Ramos (cell line): ENCODE results near the gene KNCN.

Experiments
- in situ Hi-C: fragments of 300-500 bp; cut with MboI; formaldehyde crosslinking; loops from one replicate; pipeline ENCODE4 v1.14.3; 2022; ENCODE audit warnings: low sequenced_read_pairs; ENCODE audit not compliant: unreplicated experiment

The KNCN gene

GRCh38 chr1:46546210-46546609, 5.2 kb downstream of the KNCN start:
- in situ Hi-C loops: no loop called here

- in situ Hi-C loops: no loop called here
These were observed 5.7 kb downstream of the KNCN start for GRCh38 chr1:46545784-46546183.

DNA sequence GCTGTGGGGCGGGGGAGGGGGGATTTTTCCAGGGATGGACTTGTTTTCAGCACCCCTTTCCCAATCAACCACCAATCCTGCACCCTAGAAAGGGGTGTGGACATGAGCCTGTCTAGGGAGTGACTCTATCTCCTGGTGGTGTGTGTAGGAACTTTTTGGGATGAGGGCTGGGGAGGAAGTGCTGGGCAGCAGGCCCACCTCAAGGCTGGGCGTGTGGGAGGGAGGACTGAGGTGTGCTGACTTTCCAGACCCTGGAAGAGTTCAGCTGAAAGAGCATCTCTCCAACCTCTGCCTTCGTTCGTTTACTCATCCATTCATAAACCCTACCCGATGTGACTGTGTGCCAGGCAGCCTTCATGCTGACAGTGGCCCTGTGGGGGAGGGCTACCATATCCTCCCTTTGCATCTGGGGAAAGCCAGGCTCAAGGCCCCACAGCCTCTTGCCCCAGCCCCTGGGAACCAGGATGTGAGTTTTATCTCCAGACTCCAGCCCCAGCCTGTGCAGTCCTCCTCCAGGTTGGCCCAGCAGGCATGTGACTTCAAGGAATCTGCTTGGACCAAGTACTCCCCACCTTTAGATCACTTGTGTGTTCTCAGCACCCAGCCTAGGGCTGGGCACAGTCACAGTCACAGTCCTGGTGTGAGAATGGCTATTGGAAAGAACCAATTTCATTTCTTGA, 6.7 kb downstream of the KNCN start:
- in situ Hi-C loops: no loop called here

- in situ Hi-C loops: no loop called here
These were observed 7.5 kb downstream of the KNCN start for GRCh38 chr1:46543761-46544560.

DNA sequence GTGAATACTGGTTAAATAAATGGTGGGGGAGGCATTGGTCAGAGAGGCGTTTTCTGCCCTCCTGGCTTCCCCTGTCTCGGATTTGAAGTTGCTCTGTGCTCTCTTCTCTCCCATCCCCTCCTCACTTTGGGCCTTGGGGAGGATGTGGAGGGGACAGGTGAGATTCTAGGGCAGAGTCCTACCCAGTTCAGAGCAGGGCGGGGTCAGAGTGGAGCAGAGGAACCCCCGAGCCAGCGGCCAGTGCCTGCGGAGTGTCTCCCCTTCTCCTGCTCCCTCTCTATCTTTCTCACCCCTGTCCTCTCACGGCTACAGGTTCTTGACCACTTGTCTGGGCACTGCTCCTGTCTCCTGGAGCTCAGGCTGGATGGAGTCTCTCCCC, 8.1 kb downstream of the KNCN start:
- in situ Hi-C loops: no loop called here

DNA sequence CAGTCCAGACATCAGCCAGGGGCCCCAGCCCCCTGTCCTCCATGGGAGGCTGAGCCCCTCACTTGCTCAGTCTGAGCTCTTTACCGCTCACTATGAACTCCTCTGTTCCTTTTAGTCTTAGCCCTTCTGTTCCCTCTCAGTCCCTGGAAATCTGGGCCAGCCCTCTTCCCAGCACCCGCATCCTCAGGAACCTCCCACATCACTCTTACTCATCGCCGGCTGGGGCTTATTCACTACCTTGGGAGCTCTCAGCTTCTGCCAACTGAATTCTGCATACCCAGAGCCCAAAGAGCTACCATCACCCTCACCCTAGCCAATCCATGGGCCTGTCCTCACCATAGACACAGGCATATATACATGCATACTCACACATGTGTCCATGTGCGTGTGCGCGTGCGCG, 11.5 kb downstream of the KNCN start:
- in situ Hi-C loops: no loop called here

GRCh38 chr1:46538147-46538546, 13.3 kb downstream of the KNCN start:
- in situ Hi-C loops: no loop called here

- in situ Hi-C loops: no loop called here
These were observed 13.8 kb downstream of the KNCN start for GRCh38 chr1:46537651-46538050.

- in situ Hi-C loops: no loop called here
These were observed 14.9 kb downstream of the KNCN start for GRCh38 chr1:46536527-46536926.

- in situ Hi-C loops: no loop called here
These were observed 16.4 kb downstream of the KNCN start for GRCh38 chr1:46535063-46535462.

- in situ Hi-C loops: no loop called here
These were observed 18.1 kb downstream of the KNCN start for GRCh38 chr1:46533179-46533864.

DNA sequence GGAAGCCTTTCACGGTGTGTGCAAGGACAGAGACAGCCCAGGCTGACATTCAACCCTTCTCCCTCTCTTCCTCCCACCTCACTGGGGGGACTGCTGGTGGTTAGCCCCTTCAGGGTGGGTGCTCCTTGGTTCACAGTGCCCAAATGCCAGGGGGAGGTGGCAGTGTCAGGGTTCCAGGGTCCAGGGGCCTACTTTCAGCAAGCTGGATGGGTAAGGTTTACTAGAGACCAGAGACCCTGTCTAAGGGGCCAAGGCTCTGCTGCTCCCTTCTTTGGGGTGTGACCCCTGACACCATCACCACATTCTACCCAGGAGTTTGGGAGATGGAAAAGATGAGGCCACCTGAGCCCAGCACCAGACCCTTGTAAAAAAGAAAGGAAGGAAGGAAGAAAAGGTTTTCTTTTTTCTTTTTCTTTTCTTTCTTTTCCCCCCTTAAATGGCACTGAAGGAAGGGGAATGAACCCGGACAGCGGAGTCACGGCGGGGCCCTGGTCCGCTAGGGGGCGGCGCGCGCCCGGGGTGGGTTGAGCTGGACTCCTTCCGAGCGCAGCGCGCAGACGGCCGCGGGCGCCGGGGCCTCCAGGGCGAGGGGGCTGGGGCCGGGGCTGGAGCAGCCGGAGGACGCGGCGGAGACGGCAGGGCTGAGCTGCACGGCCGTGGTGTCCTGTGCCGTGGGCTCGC, 18.8 kb downstream of the KNCN start:
- in situ Hi-C loops: no loop called here

GRCh38 chr1:46532095-46532494, 19.4 kb downstream of the KNCN start:
- in situ Hi-C loops: no loop called here

- in situ Hi-C loops: no loop called here
These were observed 20.5 kb downstream of the KNCN start for GRCh38 chr1:46530791-46531409.

DNA sequence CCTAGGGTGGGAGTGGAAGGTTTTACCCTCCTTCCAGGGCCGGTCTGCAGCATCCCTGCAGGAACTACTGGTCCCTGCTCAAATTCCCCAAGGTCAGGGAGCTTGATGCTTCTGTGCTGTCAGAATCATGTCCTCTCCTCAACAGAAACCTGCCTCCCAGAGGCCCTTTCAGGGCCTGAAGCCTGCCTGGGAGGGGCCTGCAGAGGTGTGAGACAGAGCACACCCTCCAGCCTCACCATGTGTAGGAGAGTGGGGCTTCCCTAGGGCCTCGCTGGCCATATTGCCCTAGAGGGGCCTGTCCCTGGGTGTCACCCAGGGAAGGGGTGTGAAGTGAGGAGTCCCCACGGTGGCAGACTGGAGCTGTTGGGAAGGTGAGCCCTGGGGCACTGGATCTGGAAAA, 21.1 kb downstream of the KNCN start:
- in situ Hi-C loops: no loop called here

DNA sequence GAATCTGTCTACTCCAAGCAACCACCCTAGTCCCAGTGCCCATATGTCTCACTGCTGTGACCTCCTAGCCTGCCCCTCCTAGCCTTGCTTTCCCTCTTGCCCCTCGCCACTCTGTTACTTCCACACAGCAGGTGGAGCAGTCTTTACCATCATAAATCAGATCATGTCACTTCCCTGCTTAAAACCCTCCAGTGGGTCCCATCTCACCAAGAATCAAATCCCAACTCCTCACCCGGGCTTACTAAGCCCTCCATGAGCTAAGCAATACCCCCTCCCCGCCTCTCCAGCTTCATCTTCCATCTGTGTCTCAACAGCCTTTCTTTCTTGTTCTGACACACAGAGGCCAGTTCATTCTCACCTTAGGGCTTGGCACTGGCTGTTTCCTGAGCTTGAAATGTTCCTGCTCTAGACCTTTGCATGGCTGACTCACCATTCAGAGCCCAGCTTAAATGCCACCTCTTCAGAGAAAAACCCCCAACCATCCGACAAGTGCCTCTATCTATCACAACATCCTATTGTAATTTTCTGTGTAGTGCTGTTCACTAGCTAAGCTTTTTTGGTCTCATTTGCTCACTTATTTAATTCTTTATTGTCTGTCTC, 22.3 kb downstream of the KNCN start:
- in situ Hi-C loops: loop anchor here (5.0 kb wide), 1 partner anchor 82 kb away; no protein-coding TSS in a partner anchor

DNA sequence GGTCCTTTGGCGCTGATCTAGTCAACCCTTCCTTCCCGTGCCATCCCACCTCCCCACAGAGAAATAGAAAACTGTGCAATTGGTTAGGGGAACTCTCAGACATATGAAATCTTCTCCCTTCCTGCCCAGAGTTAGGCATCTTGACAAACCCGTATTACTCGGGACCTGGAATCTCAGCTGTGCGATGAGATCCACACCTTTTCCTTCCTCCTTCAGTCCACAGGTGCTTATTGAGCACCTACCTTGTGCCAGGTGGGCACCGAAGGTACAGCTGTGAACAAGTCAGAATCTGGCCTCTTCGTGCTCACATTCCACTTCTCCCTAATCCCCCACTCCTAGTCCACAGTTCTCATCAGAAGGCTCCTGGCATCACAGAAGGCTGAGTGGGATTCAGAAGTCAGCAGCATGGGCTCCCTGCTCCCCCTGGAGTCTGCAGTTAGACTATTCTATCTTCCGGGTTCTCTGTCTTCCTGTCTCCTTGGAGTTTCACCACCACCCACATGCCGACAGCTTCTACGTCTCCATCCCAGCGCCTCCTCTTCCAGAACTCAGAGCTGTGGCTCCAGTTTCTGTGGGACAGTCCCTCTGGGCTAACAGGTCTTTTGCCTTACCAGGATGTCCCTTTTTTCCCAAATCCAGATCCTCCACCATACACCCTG, 23.0 kb downstream of the KNCN start:
- in situ Hi-C loops: loop anchor here (5.0 kb wide), 1 partner anchor 81 kb away; no protein-coding TSS in a partner anchor

GRCh38 chr1:46527474-46528296, 23.8 kb downstream of the KNCN start:
- in situ Hi-C loops: loop anchor here (5.0 kb wide), 1 partner anchor 80 kb away; no protein-coding TSS in a partner anchor
